HG03103 (cell line): Measurements from ENCODE around the gene EEF1AKMT2.
"Not testable (repeated sequence)": the region's sequence is repeated elsewhere in the genome, so short reads cannot be mapped to it uniquely, and the experiment has no call there.

ENCODE experiments used
- ATAC-seq: cut with Tn5 transposase; IDR thresholded peaks from one replicate; pipeline ENCODE4 v1.9.1; 2021; ENCODE audit warnings: low read depth; ENCODE audit not compliant: unreplicated experiment

EEF1AKMT2 gene

GRCh38 chr10:124791547-124792348 lies at the start of gene EEF1AKMT2:
Gene EEF1AKMT2 (minus strand): TSS chr10:124791887. CDS start chr10:124791833, 54 bp downstream.
- ATAC-seq, result peak; percentile 88

GRCh38 chr10:124837687-124838086 lies 46.0 kb upstream of the EEF1AKMT2 start:
- ATAC-seq, result no peak

GRCh38 chr10:124831116-124831515 lies 39.4 kb upstream of the EEF1AKMT2 start:
- ATAC-seq, result no peak

GRCh38 chr10:124830445-124830844 lies 38.8 kb upstream of the EEF1AKMT2 start:
- no peak for ATAC-seq

- no peak for ATAC-seq
Measured at GRCh38 chr10:124829447-124830115, 37.9 kb upstream of the EEF1AKMT2 start.

- no peak for ATAC-seq
Measured at GRCh38 chr10:124827474-124827873, 35.8 kb upstream of the EEF1AKMT2 start.

- ATAC-seq, result no peak
Measured at GRCh38 chr10:124826262-124826661, 34.6 kb upstream of the EEF1AKMT2 start.

- ATAC-seq, result no peak
Measured at GRCh38 chr10:124825702-124826101, 34.0 kb upstream of the EEF1AKMT2 start.

- ATAC-seq, result not testable (repeated sequence)
Measured at GRCh38 chr10:124824932-124825331, 33.2 kb upstream of the EEF1AKMT2 start.

GRCh38 chr10:124824507-124824906 lies 32.8 kb upstream of the EEF1AKMT2 start:
- ATAC-seq, result no peak

- no peak for ATAC-seq
Measured at GRCh38 chr10:124821520-124821919, 29.8 kb upstream of the EEF1AKMT2 start.

GRCh38 chr10:124820121-124820520 lies 28.4 kb upstream of the EEF1AKMT2 start:
- no peak for ATAC-seq

GRCh38 chr10:124802313-124802675 lies 10.6 kb upstream of the EEF1AKMT2 start:
- ATAC-seq, result peak; percentile 43

GRCh38 chr10:124799211-124799610 lies 7.5 kb upstream of the EEF1AKMT2 start:
- ATAC-seq, result no peak

- no peak for ATAC-seq
Measured at GRCh38 chr10:124798781-124799180, 7.1 kb upstream of the EEF1AKMT2 start.

GRCh38 chr10:124798364-124798763 lies 6.7 kb upstream of the EEF1AKMT2 start:
- no peak for ATAC-seq

GRCh38 chr10:124792998-124793352 lies 1.3 kb upstream of the EEF1AKMT2 start:
- no peak for ATAC-seq

GRCh38 chr10:124782900-124783299 lies 8.8 kb downstream of the EEF1AKMT2 start:
- not testable (repeated sequence) for ATAC-seq

- no peak for ATAC-seq
Measured at GRCh38 chr10:124768791-124769190, 22.9 kb downstream of the EEF1AKMT2 start.

- no peak for ATAC-seq
Measured at GRCh38 chr10:124765256-124765655, 26.4 kb downstream of the EEF1AKMT2 start.

GRCh38 chr10:124763267-124763666 lies 28.4 kb downstream of the EEF1AKMT2 start:
- ATAC-seq, result no peak

- ATAC-seq, result no peak
Measured at GRCh38 chr10:124762281-124762680, 29.4 kb downstream of the EEF1AKMT2 start.
